CD14-positive monocyte (primary cell): ENCODE results near the gene GDF10. TPM values are rescaled to one million over a fixed set of nuclear protein-coding genes. Genes with fewer than 3 reads are reported as not detected.

Source experiments
- DNase-seq, 3 donors: peaks; one replicate each; pipeline ENCODE4 v3.0.0-alpha.2; 2011 to 2022
- H2AFZ ChIP-seq: 2 replicates; pipeline ENCODE4 v1.6.0; 2012; ENCODE audit warnings: mild to moderate bottlenecking, low read depth, low read length, inconsistent platforms; ENCODE audit not compliant: insufficient read depth, poor library complexity, severe bottlenecking
- H3K27ac ChIP-seq, 2 donors: 1 replicate in 1 of 2; 2 replicates in 1 of 2; pipeline ENCODE4 v1.5.1; 2012 to 2013; ENCODE audit warnings: low read length in 2 of 2, control low read depth in 1 of 2, inconsistent platforms in 1 of 2, low read depth in 1 of 2, mild to moderate bottlenecking in 1 of 2
- H3K27me3 ChIP-seq, 2 donors: one replicate each; pipeline versions ENCODE4 v1.6.0 to v1.6.1; 2011 to 2013; ENCODE audit warnings: low read length in 2 of 2; ENCODE audit not compliant: control insufficient read depth in 2 of 2, insufficient read depth in 2 of 2
- H3K36me3 ChIP-seq, 2 donors: replicated peaks in 1 of 2; 1 replicate in 1 of 2; 2 replicates in 1 of 2; pipeline versions ENCODE4 v1.5.1 to v1.6.1; 2012 to 2013; ENCODE audit warnings: low read length in 2 of 2, control low read depth in 1 of 2, inconsistent platforms in 1 of 2, mild to moderate bottlenecking in 1 of 2; ENCODE audit not compliant: insufficient read depth in 2 of 2, control insufficient read depth in 1 of 2
- H3K4me1 ChIP-seq, 2 donors: 1 replicate in 1 of 2; 2 replicates in 1 of 2; pipeline versions ENCODE4 v1.5.1 to v1.6.1; 2012 to 2013; ENCODE audit warnings: low read length in 2 of 2, control low read depth in 1 of 2, inconsistent platforms in 1 of 2, mild to moderate bottlenecking in 1 of 2, moderate library complexity in 1 of 2; ENCODE audit not compliant: insufficient read depth in 2 of 2, control insufficient read depth in 1 of 2
- H3K4me2 ChIP-seq: replicated peaks from 2 replicates; pipeline ENCODE3; 2012; ENCODE audit warnings: low read length, moderate library complexity, mild to moderate bottlenecking; ENCODE audit not compliant: poor library complexity, severe bottlenecking; ENCODE audit errors: extremely low read depth
- H3K4me3 ChIP-seq, 3 experiments: fragments of 200-600 bp in 1 of 3; sonication (generic) in 1 of 3; replicated peaks in 1 of 3; 1 replicate in 2 of 3; 2 replicates in 1 of 3; pipeline ENCODE4 v1.5.1; 2011 to 2013; ENCODE audit warnings: low read length in 3 of 3, mild to moderate bottlenecking in 3 of 3, control low read depth in 2 of 3, low read depth in 2 of 3, inconsistent platforms in 1 of 3, moderate library complexity in 1 of 3
- H3K79me2 ChIP-seq: 2 replicates; pipeline ENCODE4 v1.6.0; 2012; ENCODE audit warnings: mild to moderate bottlenecking, control low read depth, inconsistent platforms, low read length, moderate library complexity; ENCODE audit not compliant: insufficient read depth
- H3K9ac ChIP-seq: 2 replicates; pipeline ENCODE4 v1.6.0; 2017; ENCODE audit warnings: low read length, mild to moderate bottlenecking; ENCODE audit not compliant: insufficient read depth, poor library complexity, severe bottlenecking
- H3K9me3 ChIP-seq, 2 donors: replicated peaks in 1 of 2; 1 replicate in 1 of 2; 2 replicates in 1 of 2; pipeline versions ENCODE4 v1.5.1 to v1.6.1; 2012 to 2013; ENCODE audit warnings: low read length in 2 of 2, control low read depth in 1 of 2; ENCODE audit not compliant: control insufficient read depth in 1 of 2, insufficient read depth in 1 of 2
- H4K20me1 ChIP-seq: 2 replicates; pipeline ENCODE4 v1.6.0; 2012; ENCODE audit warnings: mild to moderate bottlenecking, low read length, control low read depth, moderate library complexity; ENCODE audit not compliant: insufficient read depth
- H3K27ac Mint-ChIP-seq, 7 donors: one replicate each; pipeline ENCODE4 v1.8.0; 2020; ENCODE audit warnings: mild to moderate bottlenecking in 7 of 7, mixed read lengths in 7 of 7, moderate library complexity in 6 of 7, inconsistent platforms in 2 of 7
- H3K27me3 Mint-ChIP-seq, 3 donors: one replicate each; pipeline ENCODE4 v1.8.0; 2021 to 2022; ENCODE audit warnings: low read depth in 3 of 3, mild to moderate bottlenecking in 3 of 3, mixed read lengths in 3 of 3, moderate library complexity in 3 of 3, inconsistent platforms in 1 of 3
- H3K36me3 Mint-ChIP-seq, 2 donors: one replicate each; pipeline ENCODE4 v1.8.0; 2020; ENCODE audit warnings: mixed read lengths in 2 of 2, inconsistent platforms in 1 of 2, mild to moderate bottlenecking in 1 of 2
- H3K4me1 Mint-ChIP-seq: one replicate; pipeline ENCODE4 v1.8.0; 2020; ENCODE audit warnings: mild to moderate bottlenecking, mixed read lengths
- H3K4me3 Mint-ChIP-seq, 2 donors: one replicate each; pipeline ENCODE4 v1.8.0; 2020; ENCODE audit warnings: mild to moderate bottlenecking in 2 of 2, mixed read lengths in 2 of 2, moderate library complexity in 1 of 2
- H3K9me3 Mint-ChIP-seq, 7 donors: one replicate each; pipeline ENCODE4 v1.8.0; 2020 to 2022; ENCODE audit warnings: mixed read lengths in 7 of 7, mild to moderate bottlenecking in 6 of 7, moderate library complexity in 6 of 7, inconsistent platforms in 2 of 7
- WGBS: methylation state at CpG from one replicate; pipeline ENCODE4 v1.1.5; 2013; ENCODE audit warnings: missing lambda C conversion rate; ENCODE audit not compliant: insufficient coverage; 5-methylcytosine and 5-hydroxymethylcytosine counted together
- intact Hi-C, 2 donors: fragments of 100-400 bp; cut with micrococcal nuclease; formaldehyde crosslinking; loops; one replicate each; pipeline versions ENCODE4 v1.15.0 to v1.15.1; 2023
- polyA plus RNA-seq, 3 donors: library from polyadenylated mRNA; depleted of rRNA in 1 of 3; unstranded in 2 of 3; stranded (reverse) in 1 of 3; fragments of 300-500 nt in 2 of 3; fragments of >200 nt in 1 of 3; fragmentation: Illumina TruSeq in 2 of 3; gene quantifications; 1 replicate in 2 of 3; 2 replicates in 1 of 3; pipeline ENCODE4 v1.2.3, GENCODE V29; 2012 to 2021
- TF ChIP-seq, protein P1 (sequence below): fragments of 200-600 bp; IDR thresholded peaks from one replicate; pipeline ENCODE4 v1.8.0; 2022; ENCODE audit warnings: antibody characterized with exemption, mild to moderate bottlenecking

GDF10 gene
- polyA plus RNA-seq, 3 donors = not detected

DNA sequence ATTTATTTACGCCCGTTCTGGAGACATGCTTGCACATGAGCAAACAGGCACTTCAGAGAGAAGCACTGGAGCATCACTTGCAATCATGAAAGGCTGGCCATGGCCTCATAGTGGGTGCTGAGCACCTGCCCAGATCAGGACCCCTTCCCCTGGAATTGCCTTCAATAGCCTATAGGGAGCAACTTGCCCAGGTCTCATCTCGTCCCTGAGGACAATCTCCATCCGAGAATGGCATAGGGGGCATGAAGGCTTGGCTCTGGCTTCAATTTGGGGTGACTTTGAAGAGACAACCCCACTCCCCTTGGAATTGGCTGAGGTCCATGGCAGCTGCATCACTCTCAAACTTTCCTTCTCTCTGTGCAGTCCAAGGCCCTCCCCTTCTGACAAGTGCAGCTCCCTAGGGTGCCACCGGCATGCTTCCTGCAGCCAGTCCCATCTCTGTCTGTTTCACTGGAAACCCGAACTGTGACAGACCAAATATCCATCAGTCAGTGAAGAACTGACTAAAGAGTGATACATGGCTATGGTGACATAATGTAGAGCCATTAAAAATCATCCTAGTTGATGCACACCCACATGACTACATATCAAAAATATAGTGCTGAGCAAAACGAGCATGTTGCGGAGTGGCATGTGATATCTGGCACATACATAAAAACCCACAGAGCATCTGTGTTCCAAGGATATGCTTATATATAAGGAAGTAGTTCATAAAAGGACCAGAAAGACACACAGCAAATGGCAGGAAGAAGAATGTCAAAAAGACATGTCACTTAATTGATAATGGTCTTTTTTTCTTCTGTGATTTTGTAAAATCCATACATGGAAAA is 34.7 kb downstream of the GDF10 start:
- H3K36me3 ChIP-seq = no peaks in the 10 kb centered on the region
- Mint-ChIP-seq H3K27me3 (peaks cover 2 to 4% (median 4%) of the 10 kb centered on the region in 3 donors), H3K4me1 (peaks cover 2% of the 10 kb centered on the region), H3K9me3 (no peaks in the 10 kb centered on the region), H3K4me3 (no peak overlapping the region), H3K36me3 (no peaks in the 10 kb centered on the region), H3K27ac (peak overlapping the region in 1 of 7 donors; percentile 23)
- no peaks in the 10 kb centered on the region for H4K20me1 ChIP-seq
- 98% methylated on average over 5 of the region's 8 CpGs for WGBS
- TF ChIP-seq, protein P1, sequence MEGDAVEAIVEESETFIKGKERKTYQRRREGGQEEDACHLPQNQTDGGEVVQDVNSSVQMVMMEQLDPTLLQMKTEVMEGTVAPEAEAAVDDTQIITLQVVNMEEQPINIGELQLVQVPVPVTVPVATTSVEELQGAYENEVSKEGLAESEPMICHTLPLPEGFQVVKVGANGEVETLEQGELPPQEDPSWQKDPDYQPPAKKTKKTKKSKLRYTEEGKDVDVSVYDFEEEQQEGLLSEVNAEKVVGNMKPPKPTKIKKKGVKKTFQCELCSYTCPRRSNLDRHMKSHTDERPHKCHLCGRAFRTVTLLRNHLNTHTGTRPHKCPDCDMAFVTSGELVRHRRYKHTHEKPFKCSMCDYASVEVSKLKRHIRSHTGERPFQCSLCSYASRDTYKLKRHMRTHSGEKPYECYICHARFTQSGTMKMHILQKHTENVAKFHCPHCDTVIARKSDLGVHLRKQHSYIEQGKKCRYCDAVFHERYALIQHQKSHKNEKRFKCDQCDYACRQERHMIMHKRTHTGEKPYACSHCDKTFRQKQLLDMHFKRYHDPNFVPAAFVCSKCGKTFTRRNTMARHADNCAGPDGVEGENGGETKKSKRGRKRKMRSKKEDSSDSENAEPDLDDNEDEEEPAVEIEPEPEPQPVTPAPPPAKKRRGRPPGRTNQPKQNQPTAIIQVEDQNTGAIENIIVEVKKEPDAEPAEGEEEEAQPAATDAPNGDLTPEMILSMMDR = no peak
- no peak overlapping the region for H3K4me2 ChIP-seq
- no peaks in the 10 kb centered on the region for H3K79me2 ChIP-seq
- H3K4me1 ChIP-seq = no peaks in the 10 kb centered on the region
- no peaks in the 10 kb centered on the region for H3K27me3 ChIP-seq
- H2AFZ ChIP-seq = no peak overlapping the region
- DNase-seq = no peak
- no peak overlapping the region for H3K4me3 ChIP-seq
- no peak overlapping the region for H3K9ac ChIP-seq
- H3K27ac ChIP-seq = no peak overlapping the region
- intact Hi-C loops = no loop called here
- no peaks in the 10 kb centered on the region for H3K9me3 ChIP-seq

DNA sequence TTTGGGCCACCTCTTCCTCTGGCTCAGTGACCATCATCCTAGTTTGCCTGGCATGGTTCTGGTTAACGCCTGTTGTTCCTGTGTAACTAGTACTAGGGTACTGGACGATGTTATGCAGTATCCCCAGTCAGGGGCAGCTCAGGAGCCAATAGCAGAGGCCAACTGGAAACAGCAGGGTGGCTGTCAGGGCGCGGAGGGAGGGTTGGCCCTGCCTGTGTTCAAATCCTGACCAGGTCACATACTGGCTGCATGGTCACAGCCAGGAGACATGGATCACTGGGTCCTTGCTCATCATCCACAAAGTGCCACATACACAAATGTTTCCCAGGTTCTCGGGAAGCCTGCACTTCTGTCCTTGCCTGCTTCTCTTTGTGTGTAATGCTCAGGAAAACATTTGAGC is 35.9 kb downstream of the GDF10 start:
- H3K4me1 Mint-ChIP-seq = peaks cover 11% of the 10 kb centered on the region

More for the DNA sequence above, 35.9 kb downstream of the GDF10 start:
- Mint-ChIP-seq H3K36me3 (no peaks in the 10 kb centered on the region), H3K4me3 (no peak overlapping the region), H3K27me3 (peaks cover 5 to 7% (median 5%) of the 10 kb centered on the region in 3 donors), H3K27ac (no peak overlapping the region), H3K9me3 (peaks cover 0 to 2% (median 0%) of the 10 kb centered on the region in 7 donors)
- no peak overlapping the region for H3K4me3 ChIP-seq
- H3K4me1 ChIP-seq = peaks cover 9% of the 10 kb centered on the region in 2 donors
- H3K4me2 ChIP-seq = no peak overlapping the region
- no peak overlapping the region for H3K27ac ChIP-seq
- H2AFZ ChIP-seq = no peak overlapping the region
- 96% methylated on average over 5 of the region's 5 CpGs for whole genome bisulfite sequencing
- no peaks in the 10 kb centered on the region for H4K20me1 ChIP-seq
- TF ChIP-seq, protein P1 = no peak
- H3K79me2 ChIP-seq = no peaks in the 10 kb centered on the region
- no peak for DNase-seq
- no peaks in the 10 kb centered on the region for H3K9me3 ChIP-seq
- no peaks in the 10 kb centered on the region for H3K27me3 ChIP-seq
- intact Hi-C loops = no loop called here
- H3K9ac ChIP-seq = no peak overlapping the region
- no peaks in the 10 kb centered on the region for H3K36me3 ChIP-seq
